Endodermal cell (in vitro differentiated cells): Measurements from ENCODE around the gene GPHN. TPM values are rescaled to one million over a fixed set of nuclear protein-coding genes. Genes with fewer than 3 reads are reported as not detected.

Experiments
- DNase-seq: peaks from one replicate; pipeline ENCODE4 v3.0.0-alpha.2; 2017
- H3K27ac ChIP-seq: 2 replicates; pipeline ENCODE4 v1.5.1; 2013; ENCODE audit warnings: mild to moderate bottlenecking, low read depth, low read length, moderate library complexity
- H3K27me3 ChIP-seq: 2 replicates; pipeline ENCODE4 v1.6.1; 2013; ENCODE audit warnings: mild to moderate bottlenecking, low read length, moderate library complexity; ENCODE audit not compliant: insufficient read depth, control insufficient read depth, poor library complexity, severe bottlenecking
- H3K36me3 ChIP-seq: 2 replicates; pipeline ENCODE4 v1.7.0; 2013; ENCODE audit warnings: mild to moderate bottlenecking, low read length, moderate library complexity; ENCODE audit not compliant: control insufficient read depth, insufficient read depth
- H3K4me1 ChIP-seq: one replicate; pipeline ENCODE4 v1.7.0; 2013; ENCODE audit warnings: low read length; ENCODE audit not compliant: control insufficient read depth, insufficient read depth
- H3K4me3 ChIP-seq: 2 replicates; pipeline ENCODE4 v1.5.1; 2013; ENCODE audit warnings: mild to moderate bottlenecking, low read length, moderate library complexity
- H3K9ac ChIP-seq: 2 replicates; pipeline ENCODE4 v1.6.1; 2013; ENCODE audit warnings: mild to moderate bottlenecking, low read length, moderate library complexity; ENCODE audit not compliant: poor library complexity, severe bottlenecking; ENCODE audit errors: extremely low read depth
- H3K9me3 ChIP-seq: 2 replicates; pipeline ENCODE4 v1.6.1; 2013; ENCODE audit warnings: mild to moderate bottlenecking, low read length, moderate library complexity; ENCODE audit not compliant: control insufficient read depth
- H3K27ac Mint-ChIP-seq: 2 replicates; pipeline ENCODE4 v1.8.0; 2020; ENCODE audit warnings: mixed read lengths
- H3K27me3 Mint-ChIP-seq: 2 replicates; pipeline ENCODE4 v1.8.0; 2021; ENCODE audit warnings: mild to moderate bottlenecking, mixed read lengths; ENCODE audit not compliant: insufficient read depth
- H3K36me3 Mint-ChIP-seq: 2 replicates; pipeline ENCODE4 v1.8.0; 2020; ENCODE audit warnings: low read depth, mixed read lengths
- H3K4me1 Mint-ChIP-seq: 2 replicates; pipeline ENCODE4 v1.8.0; 2020; ENCODE audit warnings: mixed read lengths
- H3K4me3 Mint-ChIP-seq: 2 replicates; pipeline ENCODE4 v1.8.0; 2020; ENCODE audit warnings: mild to moderate bottlenecking, moderate library complexity, mixed read lengths
- H3K9me3 Mint-ChIP-seq: 2 replicates; pipeline ENCODE4 v1.8.0; 2020; ENCODE audit warnings: mild to moderate bottlenecking, mixed read lengths
- WGBS, 2 experiments: methylation state at CpG; one replicate each; pipeline versions ENCODE4 v1.1.5 to v1.1.7; 2013; ENCODE audit warnings: missing lambda C conversion rate in 2 of 2, mixed read lengths in 1 of 2; ENCODE audit not compliant: insufficient coverage in 1 of 2, insufficient read length in 1 of 2; 5-methylcytosine and 5-hydroxymethylcytosine counted together
- total RNA-seq, 2 donors: library from RNA; stranded (reverse); fragmentation: NEBNext Ultra II Directional in 1 of 2; extraction: Animal tissue kit (Norgen Biotek cat#: 25700) in 1 of 2; gene quantifications; 2 replicates in 1 of 2; 3 replicates in 1 of 2; pipeline ENCODE4 v1.2.1, GENCODE V29; 2021
- TF ChIP-seq, protein P1 (sequence below): fragments of 200-600 bp; sonication (generic); conservative IDR thresholded peaks from 2 replicates; pipeline ENCODE4 v1.5.0; 2021; ENCODE audit warnings: antibody characterized with exemption, mild to moderate bottlenecking

GPHN gene
- total RNA-seq, 2 donors from 2014 or later: 12.4 to 15.0 TPM

- no peaks in the 10 kb centered on the region for H3K9me3 ChIP-seq
- no peaks in the 10 kb centered on the region for H3K4me1 ChIP-seq
- H3K27me3 Mint-ChIP-seq: no peaks in the 10 kb centered on the region
- no peaks in the 10 kb centered on the region for H3K4me1 Mint-ChIP-seq
- no peaks in the 10 kb centered on the region for H3K36me3 Mint-ChIP-seq
- H3K36me3 ChIP-seq: no peaks in the 10 kb centered on the region
- H3K4me3 ChIP-seq: no peak overlapping the region
- TF ChIP-seq, protein P1, sequence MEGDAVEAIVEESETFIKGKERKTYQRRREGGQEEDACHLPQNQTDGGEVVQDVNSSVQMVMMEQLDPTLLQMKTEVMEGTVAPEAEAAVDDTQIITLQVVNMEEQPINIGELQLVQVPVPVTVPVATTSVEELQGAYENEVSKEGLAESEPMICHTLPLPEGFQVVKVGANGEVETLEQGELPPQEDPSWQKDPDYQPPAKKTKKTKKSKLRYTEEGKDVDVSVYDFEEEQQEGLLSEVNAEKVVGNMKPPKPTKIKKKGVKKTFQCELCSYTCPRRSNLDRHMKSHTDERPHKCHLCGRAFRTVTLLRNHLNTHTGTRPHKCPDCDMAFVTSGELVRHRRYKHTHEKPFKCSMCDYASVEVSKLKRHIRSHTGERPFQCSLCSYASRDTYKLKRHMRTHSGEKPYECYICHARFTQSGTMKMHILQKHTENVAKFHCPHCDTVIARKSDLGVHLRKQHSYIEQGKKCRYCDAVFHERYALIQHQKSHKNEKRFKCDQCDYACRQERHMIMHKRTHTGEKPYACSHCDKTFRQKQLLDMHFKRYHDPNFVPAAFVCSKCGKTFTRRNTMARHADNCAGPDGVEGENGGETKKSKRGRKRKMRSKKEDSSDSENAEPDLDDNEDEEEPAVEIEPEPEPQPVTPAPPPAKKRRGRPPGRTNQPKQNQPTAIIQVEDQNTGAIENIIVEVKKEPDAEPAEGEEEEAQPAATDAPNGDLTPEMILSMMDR: no peak
- no peak overlapping the region for H3K9ac ChIP-seq
- 98 to 100% methylated on average over 1 to 2 of the region's 3 CpGs for WGBS, 2 experiments
- H3K4me3 Mint-ChIP-seq: no peak overlapping the region
- no peak overlapping the region for H3K27ac ChIP-seq
- no peak for DNase-seq
- H3K9me3 Mint-ChIP-seq: no peaks in the 10 kb centered on the region
- no peak overlapping the region for H3K27ac Mint-ChIP-seq
- H3K27me3 ChIP-seq: no peaks in the 10 kb centered on the region
Observed at GRCh38 chr14:66998013-66998412, 490.1 kb downstream of the GPHN start.

DNA sequence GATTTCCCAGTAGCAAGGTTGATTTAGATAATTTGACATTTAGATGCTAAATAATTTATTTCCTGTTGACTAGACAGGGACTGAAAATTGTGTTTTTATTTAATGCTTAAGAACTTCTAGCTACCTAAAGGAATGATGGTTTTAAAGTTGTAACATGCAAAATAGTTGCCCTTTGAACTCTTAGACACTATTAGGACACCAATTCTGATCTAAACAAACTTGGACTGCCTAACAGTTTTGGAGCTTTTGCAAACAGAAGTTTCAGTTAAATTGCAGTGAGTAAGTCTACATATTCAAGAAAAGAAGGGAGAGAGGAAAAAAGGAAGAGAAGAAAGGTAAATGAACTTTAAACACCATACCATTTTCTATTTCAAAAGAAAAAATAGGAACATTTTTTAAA, 492.0 kb downstream of the GPHN start:
- Histone ChIP-seq H3K4me3 (no peak overlapping the region), H3K36me3 (no peaks in the 10 kb centered on the region), H3K27me3 (no peaks in the 10 kb centered on the region), H3K4me1 (no peaks in the 10 kb centered on the region), H3K9me3 (no peaks in the 10 kb centered on the region), H3K9ac (no peak overlapping the region), H3K27ac (no peak overlapping the region)
- Mint-ChIP-seq H3K4me1 (no peaks in the 10 kb centered on the region), H3K27ac (no peak overlapping the region), H3K9me3 (no peaks in the 10 kb centered on the region), H3K4me3 (no peak overlapping the region), H3K27me3 (no peaks in the 10 kb centered on the region), H3K36me3 (no peaks in the 10 kb centered on the region)
- DNase-seq: no peak
- TF ChIP-seq, protein P1: no peak

DNA sequence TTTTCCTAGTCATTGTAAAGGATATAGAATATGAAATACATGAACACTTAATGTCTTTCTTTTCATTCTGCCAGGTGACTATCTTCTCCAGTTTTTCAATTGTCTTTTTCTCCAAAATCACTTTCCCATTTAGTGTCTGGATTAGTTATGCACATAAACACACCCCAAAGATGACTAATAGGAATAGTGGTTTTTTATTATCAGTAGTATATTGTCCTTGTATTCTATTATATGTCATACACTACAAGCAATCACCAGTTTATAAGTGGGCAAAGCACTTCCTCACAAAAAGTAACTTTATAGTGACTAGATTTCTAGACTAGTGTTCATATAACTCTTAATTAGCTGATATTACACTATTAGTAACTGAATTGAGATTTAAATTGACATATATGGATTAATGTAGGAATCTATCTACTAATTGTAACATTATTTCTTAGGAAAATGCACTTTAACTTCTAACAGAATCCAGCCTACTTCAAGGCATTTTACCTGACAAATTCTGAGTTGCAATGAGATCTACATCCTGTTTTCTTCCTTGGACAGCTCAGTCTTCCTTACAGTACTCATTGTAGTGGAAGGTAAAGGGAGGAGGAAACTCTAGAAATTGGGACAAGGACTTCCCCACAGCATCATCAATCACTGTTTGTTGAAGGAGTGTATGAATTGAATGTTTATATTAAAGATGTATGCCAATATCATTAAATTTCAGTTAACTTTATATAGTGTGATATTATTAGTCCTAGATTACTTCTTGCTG, 495.2 kb downstream of the GPHN start:
- no peaks in the 10 kb centered on the region for H3K9me3 Mint-ChIP-seq
- H3K4me3 Mint-ChIP-seq: no peak overlapping the region
- Histone ChIP-seq H3K36me3 (no peaks in the 10 kb centered on the region), H3K27me3 (no peaks in the 10 kb centered on the region), H3K4me1 (no peaks in the 10 kb centered on the region), H3K9me3 (no peaks in the 10 kb centered on the region), H3K4me3 (no peak overlapping the region), H3K9ac (no peak overlapping the region), H3K27ac (no peak overlapping the region)
- H3K36me3 Mint-ChIP-seq: no peaks in the 10 kb centered on the region
- TF ChIP-seq, protein P1: no peak
- DNase-seq: no peak
- no peak overlapping the region for H3K27ac Mint-ChIP-seq
- no peaks in the 10 kb centered on the region for H3K4me1 Mint-ChIP-seq
- H3K27me3 Mint-ChIP-seq: no peaks in the 10 kb centered on the region
